ENCODE measurements around the gene RWDD2A. TPM values are rescaled to one million over a fixed set of nuclear protein-coding genes. Genes with fewer than 3 reads are reported as not detected.

Gene RWDD2A
- total RNA-seq, 1 donor from 2014 or later = 3.3 TPM

- TF ChIP-seq CTCF (IDR thresholded peaks at IDR 0.05; ENCODE audit: borderline replicate concordance) = no peak
- intact Hi-C loops (cut with micrococcal nuclease) = no loop called here
- no peak for DNase-seq
- Histone ChIP-seq H3K9me3 (replicated peaks) (no peaks in the 10 kb centered on the region), H3K27me3 (ENCODE audit: low read depth) (no peaks in the 10 kb centered on the region), H3K4me1 (no peaks in the 10 kb centered on the region), H3K4me3 (no peak overlapping the region), H3K27ac (replicated peaks) (no peak overlapping the region), H3K36me3 (no peaks in the 10 kb centered on the region)
Measured at GRCh38 chr6:83231146-83231545, 38.0 kb downstream of the RWDD2A start.

GRCh38 chr6:83247471-83247870, 54.3 kb downstream of the RWDD2A start:
- no peak overlapping the region for H3K27ac ChIP-seq (replicated peaks)
- DNase-seq = no peak
- no peak for TF ChIP-seq CTCF (IDR thresholded peaks at IDR 0.05; ENCODE audit: borderline replicate concordance)
- H3K4me3 ChIP-seq = no peak overlapping the region
- no peaks in the 10 kb centered on the region for H3K9me3 ChIP-seq (replicated peaks)
- no peaks in the 10 kb centered on the region for H3K27me3 ChIP-seq (ENCODE audit: low read depth)
- intact Hi-C loops (cut with micrococcal nuclease) = no loop called here
- no peaks in the 10 kb centered on the region for H3K4me1 ChIP-seq
- H3K36me3 ChIP-seq = no peaks in the 10 kb centered on the region

Other genes starting within 250 kb of the RWDD2A start
- gene UBE3D, start 127.5 kb upstream of the RWDD2A start, total RNA-seq = 2.5 TPM
- 18.1 TPM for gene DOP1A, start 125.7 kb upstream of the RWDD2A start, total RNA-seq
- gene PGM3, start 92 bp upstream of the RWDD2A start, total RNA-seq = 16.1 TPM
- gene ME1, start 237.7 kb downstream of the RWDD2A start, total RNA-seq = 22.3 TPM

Measured in left ventricle myocardium inferior (tissue), 1 donor.